GM23248 (cell line): ENCODE results near the gene ATP1A3. TPM values are rescaled to one million over a fixed set of nuclear protein-coding genes. Genes with fewer than 3 reads are reported as not detected.
A peak's percentile ranks its signal among the peaks of the same experiment; 100 is the strongest.

Experiments used
- DNase-seq: peaks from one replicate; pipeline ENCODE4 v3.0.0-alpha.2; 2015
- H2AFZ ChIP-seq: fragments of 200-600 bp; sonication (generic); 2 replicates; pipeline ENCODE4 v1.6.1; 2016; ENCODE audit warnings: antibody characterized with exemption
- H3F3A ChIP-seq: fragments of 200-600 bp; sonication (generic); 2 replicates; pipeline ENCODE4 v1.6.1; 2016; ENCODE audit warnings: mild to moderate bottlenecking, antibody characterized with exemption, mixed run types; ENCODE audit not compliant: insufficient read depth
- H3K27ac ChIP-seq: fragments of 200-600 bp; sonication (generic); 2 replicates; pipeline ENCODE4 v1.5.1; 2016; ENCODE audit warnings: mild to moderate bottlenecking
- H3K27me3 ChIP-seq: fragments of 200-600 bp; sonication (generic); replicated peaks from 2 replicates; pipeline ENCODE4 v1.6.1; 2016; ENCODE audit warnings: mild to moderate bottlenecking; ENCODE audit not compliant: insufficient read depth
- H3K36me3 ChIP-seq: fragments of 200-600 bp; sonication (generic); 2 replicates; pipeline ENCODE4 v1.6.1; 2016; ENCODE audit warnings: low read depth, mild to moderate bottlenecking
- H3K4me1 ChIP-seq: fragments of 200-600 bp; sonication (generic); 2 replicates; pipeline ENCODE4 v1.6.1; 2016; ENCODE audit warnings: mild to moderate bottlenecking; ENCODE audit not compliant: insufficient read depth
- H3K4me2 ChIP-seq: fragments of 200-600 bp; sonication (generic); one replicate; pipeline ENCODE4 v1.6.1; 2016; ENCODE audit warnings: mild to moderate bottlenecking; ENCODE audit not compliant: unreplicated experiment
- H3K4me3 ChIP-seq: fragments of 200-600 bp; sonication (generic); 2 replicates; pipeline ENCODE4 v1.5.1; 2016; ENCODE audit warnings: mild to moderate bottlenecking
- H3K79me2 ChIP-seq: fragments of 200-600 bp; sonication (generic); 2 replicates; pipeline ENCODE4 v1.6.1; 2016; ENCODE audit warnings: mild to moderate bottlenecking; ENCODE audit not compliant: insufficient read depth
- H3K9ac ChIP-seq: fragments of 200-600 bp; sonication (generic); 2 replicates; pipeline ENCODE4 v1.6.1; 2016; ENCODE audit warnings: mild to moderate bottlenecking
- H3K9me2 ChIP-seq: fragments of 200-600 bp; sonication (generic); 2 replicates; pipeline ENCODE4 v1.6.1; 2016; ENCODE audit warnings: mixed run types, mild to moderate bottlenecking, moderate library complexity; ENCODE audit not compliant: insufficient read depth
- H3K9me3 ChIP-seq: fragments of 200-600 bp; sonication (generic); one replicate; pipeline ENCODE4 v1.6.1; 2017; ENCODE audit warnings: low read depth
- H4K20me1 ChIP-seq: fragments of 200-600 bp; sonication (generic); 2 replicates; pipeline ENCODE4 v1.6.0; 2016; ENCODE audit not compliant: insufficient read depth
- EZH2 ChIP-seq: fragments of 200-600 bp; sonication (generic); IDR thresholded peaks from 2 replicates; pipeline ENCODE4 v1.6.1; 2018; ENCODE audit warnings: antibody characterized with exemption, mild to moderate bottlenecking; ENCODE audit not compliant: insufficient read depth, poor library complexity, severe bottlenecking
- EZH2phosphoT487 ChIP-seq: fragments of 200-600 bp; sonication (generic); IDR thresholded peaks from 2 replicates; pipeline ENCODE4 v1.6.1; 2018; ENCODE audit warnings: antibody characterized with exemption, moderate library complexity, mild to moderate bottlenecking, low read depth; ENCODE audit not compliant: insufficient read depth
- WGBS, 2 experiments: methylation state at CpG; one replicate each; pipeline ENCODE4 v1.1.6; 2015 to 2017; ENCODE audit warnings: low lambda C conversion rate in 2 of 2, low coverage in 1 of 2; ENCODE audit errors: missing lambda C conversion rate in 2 of 2; 5-methylcytosine and 5-hydroxymethylcytosine counted together
- in situ Hi-C: fragments of 300-500 bp; cut with MboI; formaldehyde crosslinking; loops from 2 replicates; pipeline ENCODE4 v1.15.0; 2020
- polyA plus RNA-seq: library from polyadenylated mRNA; unstranded; fragments of >200 nt; fragmentation: Nextera tagmentation; extraction: Ambion mirVana; gene quantifications from 2 replicates; pipeline ENCODE4 v1.2.1, GENCODE V29; 2016
- total RNA-seq: library from RNA; depleted of rRNA; stranded (reverse); fragments of >200 nt; shearing (Covaris generic); gene quantifications from 2 replicates; pipeline ENCODE4 v1.2.3, GENCODE V29; 2014

The ATP1A3 gene
- total and polyA plus RNA-seq, 2 experiments from 2014 or later = 0.11 to 0.36 TPM

DNA sequence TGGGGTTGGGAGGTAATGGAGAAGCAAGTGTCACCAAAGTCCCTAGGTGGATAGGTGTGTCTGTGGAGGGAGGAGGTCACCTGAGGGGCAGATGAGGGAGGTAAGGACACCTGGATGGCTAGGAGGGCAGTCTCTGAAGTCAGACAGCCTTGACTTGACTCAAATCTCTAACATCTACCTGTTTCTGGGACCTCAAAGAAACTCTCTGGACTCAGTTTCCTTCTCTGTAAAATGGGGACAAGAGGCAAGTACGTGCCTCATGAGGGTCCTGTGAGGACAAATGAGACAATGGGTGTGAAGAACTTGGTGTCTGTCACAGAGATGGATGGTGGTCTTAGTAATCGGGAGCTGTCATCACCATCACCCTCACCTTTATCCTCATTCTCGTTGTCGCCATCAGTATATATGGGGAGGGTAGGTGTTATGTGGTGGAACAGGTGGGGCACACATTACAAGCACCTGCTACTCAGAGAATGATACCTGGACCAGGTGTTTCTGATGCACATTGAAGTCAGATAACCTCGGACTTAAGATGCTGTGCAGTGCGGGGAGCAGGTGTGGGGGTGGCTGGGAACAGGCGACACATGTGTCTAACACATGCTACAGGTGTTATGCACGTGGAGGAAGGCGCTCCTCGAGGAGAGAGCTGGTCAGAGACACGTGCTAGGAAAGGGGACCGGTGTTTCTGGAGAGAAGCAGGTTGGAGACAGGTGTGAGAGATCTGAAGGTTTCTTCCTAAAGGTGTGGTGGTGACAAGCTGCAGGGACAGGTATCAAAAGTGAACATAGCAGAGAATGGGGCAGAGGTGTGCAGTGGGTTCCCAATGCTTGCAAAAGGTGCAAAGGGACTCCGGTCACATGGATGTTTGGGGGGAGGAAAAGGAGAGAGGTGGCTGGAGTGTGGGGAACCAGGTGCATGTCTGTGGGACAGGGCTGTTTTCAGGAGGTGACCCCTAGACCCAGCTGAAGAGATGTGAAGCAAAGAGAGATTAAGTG, 69.6 kb downstream of the ATP1A3 start:
- Histone ChIP-seq H3K4me1 (no peaks in the 10 kb centered on the region), H3K27me3 (peaks cover 76% of the 10 kb centered on the region), H3K36me3 (no peaks in the 10 kb centered on the region), H3K79me2 (no peaks in the 10 kb centered on the region), H3F3A (no peaks in the 10 kb centered on the region), H3K9ac (no peak overlapping the region), H3K4me2 (no peak overlapping the region), H3K27ac (no peak overlapping the region), H4K20me1 (no peaks in the 10 kb centered on the region), H3K4me3 (no peak overlapping the region), H3K9me3 (no peaks in the 10 kb centered on the region), H3K9me2 (no peaks in the 10 kb centered on the region), H2AFZ (no peak overlapping the region)
- 9 to 11% methylated on average over 13 of the region's 13 CpGs for WGBS, 2 experiments
- in situ Hi-C loops = no loop called here
- TF ChIP-seq EZH2phosphoT487 (no peak), EZH2 (no peak)
- DNase-seq = no peak

DNA sequence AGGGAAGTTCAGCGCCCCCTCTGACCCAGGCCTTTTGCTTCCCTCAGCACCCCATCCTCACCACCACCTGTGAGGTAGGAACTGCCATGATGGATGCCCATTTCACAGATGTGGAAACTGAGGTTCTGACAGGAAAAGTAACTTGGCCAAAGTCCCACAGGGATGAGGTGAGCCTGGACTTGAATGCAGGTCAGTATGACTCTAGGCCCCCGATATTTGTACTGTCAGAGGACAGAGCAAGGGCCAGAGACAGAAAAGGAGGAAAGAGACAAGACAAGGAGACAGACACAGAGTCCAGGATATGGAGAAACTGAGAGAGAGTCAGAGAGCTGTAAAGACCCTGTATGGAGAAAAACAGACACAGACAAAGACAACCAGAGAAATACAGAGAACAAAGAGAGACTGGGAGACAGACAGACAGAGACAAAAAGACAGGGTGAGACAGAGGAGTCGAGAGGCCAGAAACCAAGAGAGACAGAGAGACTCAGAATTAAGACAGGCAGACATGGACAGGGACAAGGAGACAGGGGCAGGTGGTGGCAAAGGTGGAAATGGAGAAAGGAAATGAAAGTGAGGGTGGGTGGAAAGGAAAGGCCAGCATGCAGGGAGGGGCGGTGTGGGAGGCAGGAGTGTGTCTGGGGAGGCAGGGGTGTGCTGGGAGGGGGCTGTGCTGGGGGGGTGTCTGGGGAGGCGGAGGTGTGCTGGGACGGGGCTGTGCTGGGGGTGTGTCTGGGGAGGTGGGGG, 70.8 kb downstream of the ATP1A3 start:
- Histone ChIP-seq H3K27me3 (peaks cover 64% of the 10 kb centered on the region), H3K4me3 (no peak overlapping the region), H3K9me3 (no peaks in the 10 kb centered on the region), H2AFZ (no peak overlapping the region), H4K20me1 (no peaks in the 10 kb centered on the region), H3K27ac (no peak overlapping the region), H3F3A (no peaks in the 10 kb centered on the region), H3K9ac (no peak overlapping the region), H3K4me2 (no peak overlapping the region), H3K4me1 (no peaks in the 10 kb centered on the region), H3K9me2 (no peaks in the 10 kb centered on the region), H3K36me3 (no peaks in the 10 kb centered on the region), H3K79me2 (no peaks in the 10 kb centered on the region)
- TF ChIP-seq EZH2phosphoT487 (no peak), EZH2 (no peak)
- 16 to 31% methylated on average over 3 to 6 of the region's 6 CpGs for WGBS, 2 experiments
- DNase-seq = no peak
- in situ Hi-C loops = no loop called here

DNA sequence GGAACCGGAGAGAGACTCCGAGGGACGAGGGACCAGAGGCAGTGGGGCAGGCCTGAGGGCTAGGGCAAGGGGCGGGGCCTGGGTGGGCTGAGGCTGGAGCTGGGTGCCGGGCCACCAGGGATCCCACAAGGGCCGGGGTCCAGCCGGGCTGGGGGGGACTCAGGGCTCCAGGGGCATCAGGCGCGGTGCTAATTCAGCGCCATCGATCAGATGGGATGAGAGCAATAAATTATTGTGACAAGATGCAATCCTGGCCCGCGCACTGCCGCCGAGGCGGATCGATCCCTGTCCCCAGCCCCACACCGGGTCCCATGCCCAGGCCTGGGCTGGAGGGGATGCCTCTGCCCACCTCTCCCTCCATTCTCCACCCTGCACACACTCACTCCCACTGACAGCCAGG, 71.4 kb downstream of the ATP1A3 start:
- Histone ChIP-seq H3K79me2 (no peaks in the 10 kb centered on the region), H3K9ac (no peak overlapping the region), H3K4me1 (no peaks in the 10 kb centered on the region), H3K4me3 (no peak overlapping the region), H3K9me3 (no peaks in the 10 kb centered on the region), H3F3A (no peaks in the 10 kb centered on the region), H3K36me3 (no peaks in the 10 kb centered on the region), H4K20me1 (no peaks in the 10 kb centered on the region), H3K9me2 (no peaks in the 10 kb centered on the region), H3K27ac (no peak overlapping the region), H2AFZ (no peak overlapping the region), H3K4me2 (no peak overlapping the region), H3K27me3 (peaks cover 63% of the 10 kb centered on the region)
- 7 to 8% methylated on average over 12 to 18 of the region's 18 CpGs for WGBS, 2 experiments
- TF ChIP-seq EZH2 (no peak), EZH2phosphoT487 (no peak)
- in situ Hi-C loops = no loop called here
- DNase-seq = no peak

DNA sequence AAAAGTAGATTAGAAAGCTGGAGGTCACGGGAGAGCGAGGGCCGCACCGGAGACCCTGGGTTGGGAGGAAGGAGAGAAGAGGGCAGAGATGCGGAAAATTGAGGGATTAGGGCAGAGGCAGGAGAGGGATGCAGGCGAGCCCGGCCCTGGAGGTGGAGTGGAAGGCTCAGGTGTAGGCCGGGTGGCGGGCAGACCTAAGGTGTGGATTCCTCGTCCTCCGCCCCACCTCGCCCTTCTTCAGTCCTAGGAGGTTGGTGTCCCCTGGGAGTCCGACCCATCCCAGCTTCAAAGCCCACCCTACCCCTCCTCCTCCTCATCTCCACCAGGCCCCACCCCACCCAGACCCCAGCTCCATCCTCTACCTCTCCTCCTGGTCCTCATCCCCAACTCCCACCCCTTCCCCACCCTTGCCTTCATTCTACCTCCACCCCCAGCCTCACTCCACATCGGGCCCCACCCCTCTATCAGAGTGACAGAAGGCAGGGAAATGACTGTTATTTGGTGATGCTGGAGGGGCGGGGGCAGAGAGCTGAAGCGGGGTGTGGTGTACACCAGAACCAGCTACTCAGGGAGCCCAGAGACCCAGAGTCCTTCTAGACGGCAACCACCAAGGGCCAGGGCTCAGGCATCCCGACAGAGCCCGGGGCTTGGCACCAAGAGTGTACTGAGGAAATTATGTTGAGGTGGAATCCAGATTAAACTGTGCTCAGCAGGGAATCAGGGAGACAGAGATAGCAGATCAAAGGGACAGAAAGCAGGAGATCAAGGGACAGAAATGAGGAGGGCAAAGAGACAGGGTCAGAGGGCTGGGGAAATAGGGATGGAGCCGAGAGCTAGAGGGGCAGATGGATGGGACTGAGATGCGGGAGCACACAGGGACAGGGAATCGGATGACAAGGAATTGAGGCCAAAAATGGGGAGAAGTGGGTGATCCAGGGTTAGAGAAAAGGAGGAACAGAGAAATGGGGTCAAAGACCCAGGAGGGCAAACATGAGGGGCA, 72.2 kb downstream of the ATP1A3 start:
- Histone ChIP-seq H3K9ac (no peak overlapping the region), H3K4me3 (no peak overlapping the region), H4K20me1 (no peaks in the 10 kb centered on the region), H3K27ac (no peak overlapping the region), H3K79me2 (no peaks in the 10 kb centered on the region), H2AFZ (no peak overlapping the region), H3F3A (no peaks in the 10 kb centered on the region), H3K4me2 (no peak overlapping the region), H3K4me1 (no peaks in the 10 kb centered on the region), H3K9me3 (no peaks in the 10 kb centered on the region), H3K9me2 (no peaks in the 10 kb centered on the region), H3K36me3 (no peaks in the 10 kb centered on the region), H3K27me3 (peaks cover 60% of the 10 kb centered on the region)
- 5 to 7% methylated on average over 17 to 22 of the region's 22 CpGs for WGBS, 2 experiments
- in situ Hi-C loops = no loop called here
- DNase-seq = no peak
- TF ChIP-seq EZH2 (peak; percentile 71), EZH2phosphoT487 (0 out of 2 replicates have a peak, but pooled peaks have one; percentile 56)
